SK-N-SH (cell line): ENCODE data around the gene ZNF101. TPM values are rescaled to one million over a fixed set of nuclear protein-coding genes. Genes with fewer than 3 reads are reported as not detected.

Source experiments
- CTCF ChIA-PET: fragments of 300-600, 350-600 bp; formaldehyde crosslinking; extraction: SDS; loops from one replicate; lab custom pipeline; 2021; lab: Yijun Ruan, JAX
- POLR2A ChIA-PET: fragments of 350-600 bp; sonication (Branson Sonifier 250); formaldehyde crosslinking; extraction: SDS; loops from one replicate; lab custom pipeline; 2020; ENCODE audit warnings: antibody characterized with exemption, inconsistent platforms; lab: Yijun Ruan, JAX
- DNase-seq: peaks from one replicate; pipeline ENCODE4 v3.0.0; 2012
- H2AFZ ChIP-seq: fragments of 200-600 bp; sonication (generic); 2 replicates; pipeline ENCODE4 v1.8.1; 2016; ENCODE audit warnings: antibody characterized with exemption, mild to moderate bottlenecking, low read depth
- H3F3A ChIP-seq: fragments of 200-600 bp; sonication (generic); replicated peaks from 2 replicates; pipeline ENCODE3; 2016; ENCODE audit warnings: antibody characterized with exemption, mild to moderate bottlenecking; ENCODE audit not compliant: insufficient read depth
- H3K27ac ChIP-seq, 2 experiments: fragments of 200-500 bp in 1 of 2; fragments of 200-600 bp in 1 of 2; sonication (Bioruptor generic) in 1 of 2; sonication (generic), shearing (Covaris generic) in 1 of 2; 2 replicates each; pipeline versions ENCODE4 v1.5.1 to v1.6.1; 2014 to 2016; ENCODE audit warnings: low read depth in 2 of 2, inconsistent platforms in 1 of 2, low read length in 1 of 2, mild to moderate bottlenecking in 1 of 2, mixed read lengths in 1 of 2
- H3K27me3 ChIP-seq: fragments of 200-600 bp; sonication (generic), shearing (Covaris generic); 2 replicates; pipeline ENCODE4 v1.6.1; 2016; ENCODE audit warnings: mixed run types; ENCODE audit not compliant: insufficient read depth
- H3K36me3 ChIP-seq, 2 experiments: fragments of 200-500 bp in 1 of 2; fragments of 200-600 bp in 1 of 2; sonication (Bioruptor generic) in 1 of 2; sonication (generic) in 1 of 2; replicated peaks in 1 of 2; 2 replicates each; pipeline versions ENCODE3 to v1.5.1; 2014 to 2016; ENCODE audit warnings: low read length in 1 of 2, mild to moderate bottlenecking in 1 of 2; ENCODE audit not compliant: insufficient read depth in 2 of 2, control insufficient read depth in 1 of 2
- H3K4me1 ChIP-seq, 2 experiments: fragments of 200-500 bp in 1 of 2; fragments of 200-600 bp in 1 of 2; sonication (Bioruptor generic) in 1 of 2; sonication (generic), shearing (Covaris generic) in 1 of 2; 2 replicates each; pipeline versions ENCODE4 v1.5.1 to v1.6.1; 2014 to 2016; ENCODE audit warnings: low read depth in 1 of 2, low read length in 1 of 2, mixed run types in 1 of 2; ENCODE audit not compliant: insufficient read depth in 2 of 2, control insufficient read depth in 1 of 2
- H3K4me2 ChIP-seq: fragments of 200-600 bp; sonication (generic), shearing (Covaris generic); 2 replicates; pipeline ENCODE4 v1.6.1; 2017; ENCODE audit warnings: mixed run types
- H3K4me3 ChIP-seq, 2 experiments: fragments of 200-500 bp in 1 of 2; fragments of 200-600 bp in 1 of 2; sonication (Bioruptor generic) in 1 of 2; sonication (generic), shearing (Covaris generic) in 1 of 2; 2 replicates each; pipeline versions ENCODE4 v1.5.1 to v1.8.1; 2014 to 2016; ENCODE audit warnings: low read depth in 2 of 2, inconsistent platforms in 1 of 2, low read length in 1 of 2, mild to moderate bottlenecking in 1 of 2, mixed read lengths in 1 of 2, moderate library complexity in 1 of 2
- H3K79me2 ChIP-seq: fragments of 200-600 bp; sonication (generic); 2 replicates; pipeline ENCODE4 v1.8.1; 2017; ENCODE audit warnings: mild to moderate bottlenecking; ENCODE audit not compliant: insufficient read depth
- H3K9ac ChIP-seq: fragments of 200-600 bp; sonication (generic); 2 replicates; pipeline ENCODE4 v1.6.1; 2017; ENCODE audit warnings: mixed run types
- H3K9me2 ChIP-seq: fragments of 200-600 bp; sonication (generic); 2 replicates; pipeline ENCODE4 v1.6.1; 2017; ENCODE audit warnings: mixed run types
- H3K9me3 ChIP-seq: fragments of 200-600 bp; sonication (generic); 2 replicates; pipeline ENCODE4 v1.6.1; 2017; ENCODE audit warnings: mixed run types, mild to moderate bottlenecking, moderate library complexity
- H4K20me1 ChIP-seq: fragments of 200-600 bp; sonication (generic); 2 replicates; pipeline ENCODE4 v1.6.1; 2017; ENCODE audit warnings: mild to moderate bottlenecking, mixed run types; ENCODE audit not compliant: insufficient read depth
- CHD2 ChIP-seq: fragments of 150-350 bp; IDR thresholded peaks from 2 replicates; pipeline ENCODE4 v1.6.1; 2018; ENCODE audit warnings: low read length; ENCODE audit not compliant: partially characterized antibody
- FOXJ3 ChIP-seq: sonication (generic); formaldehyde crosslinking; IDR thresholded peaks from 2 replicates; pipeline ENCODE4 v1.5.1; 2020; ENCODE audit warnings: mild to moderate bottlenecking, missing genetic modification reagents
- FOXM1 ChIP-seq: IDR thresholded peaks from 2 replicates; pipeline ENCODE4 v1.4.0; 2012; ENCODE audit warnings: low read depth, mild to moderate bottlenecking
- JUND ChIP-seq: IDR thresholded peaks from 2 replicates; pipeline ENCODE4 v1.4.0; 2012
- NRF1 ChIP-seq: IDR thresholded peaks from 2 replicates; pipeline ENCODE4 v1.6.1; 2012; ENCODE audit warnings: low read depth, mild to moderate bottlenecking, low read length
- POLR2AphosphoS5 ChIP-seq: IDR thresholded peaks from 2 replicates; pipeline ENCODE4 v1.6.1; 2012; ENCODE audit warnings: low read depth, low read length
- RCOR1 ChIP-seq: fragments of 150-350 bp; IDR thresholded peaks from 2 replicates; pipeline ENCODE4 v1.6.1; 2017; ENCODE audit warnings: antibody characterized with exemption, low read length
- RFX5 ChIP-seq: IDR thresholded peaks from 2 replicates; pipeline ENCODE4 v1.6.1; 2012; ENCODE audit warnings: mild to moderate bottlenecking, improper control_type of control experiment, low read length
- RXRA ChIP-seq: IDR thresholded peaks from 2 replicates; pipeline ENCODE4 v1.4.0; 2012; ENCODE audit warnings: low read depth, mild to moderate bottlenecking, borderline replicate concordance
- SMC3 ChIP-seq: IDR thresholded peaks from 2 replicates; pipeline ENCODE4 v1.6.1; 2012; ENCODE audit warnings: low read depth, low read length, improper control_type of control experiment
- YY1 ChIP-seq: IDR thresholded peaks from 2 replicates; pipeline ENCODE4 v1.4.0; 2012; ENCODE audit warnings: low read depth, mild to moderate bottlenecking
- WGBS: methylation state at CpG from one replicate; pipeline ENCODE4 v1.1.6; 2017; ENCODE audit warnings: low lambda C conversion rate; 5-methylcytosine and 5-hydroxymethylcytosine counted together
- polyA plus RNA-seq, 3 experiments: library from polyadenylated mRNA; depleted of rRNA; stranded (reverse); fragments of >200 nt; gene quantifications; 2 replicates each; pipeline ENCODE4 v1.2.3, GENCODE V29; 2012
- TF ChIP-seq, protein P1 (sequence below): IDR thresholded peaks from 2 replicates; pipeline ENCODE4; 2012
- TF ChIP-seq, protein P2 (sequence below): IDR thresholded peaks from 2 replicates; pipeline ENCODE4 v1.4.0; 2012; ENCODE audit warnings: low read depth, borderline replicate concordance
- TF ChIP-seq, protein P3 (sequence below): fragments of 150-350 bp; IDR thresholded peaks from 2 replicates; pipeline ENCODE4 v1.6.1; 2017; ENCODE audit warnings: antibody characterized with exemption, low read length, low read depth, borderline replicate concordance
- TF ChIP-seq, protein P4 (sequence below): IDR thresholded peaks from 2 replicates; pipeline ENCODE4 v1.4.0; 2012; ENCODE audit warnings: low read depth

The ZNF101 gene
- polyA plus RNA-seq, 1 of the 3 experiments (the other 2 are of a cell fraction) = 2.4 TPM

DNA sequence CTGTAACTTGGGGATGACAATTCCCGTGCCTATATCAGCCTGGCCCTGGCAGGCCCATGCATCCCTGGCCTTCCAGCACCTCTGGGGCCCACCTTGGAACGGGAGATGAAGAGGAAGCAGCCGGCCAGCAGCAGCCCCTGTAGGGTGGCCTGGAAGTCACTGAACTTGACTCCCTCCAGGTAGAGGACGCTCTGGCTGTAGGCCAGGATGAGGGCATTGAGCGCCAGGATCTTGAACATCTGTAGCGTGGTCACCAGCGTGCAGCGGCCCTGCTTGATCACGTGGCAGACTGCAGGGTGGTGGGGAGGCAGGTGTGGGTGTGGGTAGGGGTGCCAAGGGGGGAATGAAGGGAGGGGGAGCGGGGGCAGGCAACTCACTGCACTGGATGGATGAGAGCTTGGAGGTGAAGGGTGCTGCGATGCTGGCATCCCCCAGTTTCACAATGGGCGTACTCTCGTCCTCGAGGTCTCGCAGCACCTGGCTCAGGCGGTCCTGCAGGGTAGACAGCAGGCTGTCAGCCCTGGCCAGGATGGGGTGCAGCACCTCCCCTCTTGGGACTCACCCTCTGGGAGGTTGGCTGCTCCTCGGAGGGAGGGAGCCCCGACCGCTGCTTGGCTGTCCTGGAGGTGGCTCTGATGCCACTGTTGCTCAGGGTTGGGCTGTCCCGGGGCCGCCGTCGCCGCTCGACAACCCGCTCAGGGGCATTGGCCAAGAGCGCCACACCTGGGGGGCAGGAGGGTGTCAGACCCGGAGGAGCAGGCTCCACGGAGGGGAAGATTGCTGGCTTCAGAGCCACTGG lies 21.4 kb upstream of the ZNF101 start:
- no peak for DNase-seq
- H3K4me2 ChIP-seq = no peak overlapping the region
- H4K20me1 ChIP-seq = no peaks in the 10 kb centered on the region
- H3F3A ChIP-seq = peaks cover 3% of the 10 kb centered on the region
- H3K9ac ChIP-seq = no peak overlapping the region
- no peaks in the 10 kb centered on the region for H3K9me3 ChIP-seq
- H3K4me3 ChIP-seq = no peak overlapping the region
- ChIA-PET CTCF (interaction anchor here (0.9 to 1.4 kb wide), 2 partner anchors 95 to 115 kb away, joined by 3 read pairs; no protein-coding TSS in a partner anchor), POLR2A (no interaction called here)
- H3K4me1 ChIP-seq = peaks cover 0 to 10% of the 10 kb centered on the region in 2 experiments; a peak in 1 of 4 replicates
- H2AFZ ChIP-seq = no peak overlapping the region
- no peaks in the 10 kb centered on the region for H3K27me3 ChIP-seq
- no peak overlapping the region; a peak in 1 of 4 replicates for H3K27ac ChIP-seq
- peaks cover 7 to 63% of the 10 kb centered on the region in 2 experiments for H3K36me3 ChIP-seq
- no peaks in the 10 kb centered on the region for H3K79me2 ChIP-seq
- no peak for TF ChIP-seq JUND
- no peak for TF ChIP-seq NRF1
- no peak for TF ChIP-seq RXRA
- TF ChIP-seq YY1 = no peak
- no peak for TF ChIP-seq FOXJ3
- TF ChIP-seq, protein P1, sequence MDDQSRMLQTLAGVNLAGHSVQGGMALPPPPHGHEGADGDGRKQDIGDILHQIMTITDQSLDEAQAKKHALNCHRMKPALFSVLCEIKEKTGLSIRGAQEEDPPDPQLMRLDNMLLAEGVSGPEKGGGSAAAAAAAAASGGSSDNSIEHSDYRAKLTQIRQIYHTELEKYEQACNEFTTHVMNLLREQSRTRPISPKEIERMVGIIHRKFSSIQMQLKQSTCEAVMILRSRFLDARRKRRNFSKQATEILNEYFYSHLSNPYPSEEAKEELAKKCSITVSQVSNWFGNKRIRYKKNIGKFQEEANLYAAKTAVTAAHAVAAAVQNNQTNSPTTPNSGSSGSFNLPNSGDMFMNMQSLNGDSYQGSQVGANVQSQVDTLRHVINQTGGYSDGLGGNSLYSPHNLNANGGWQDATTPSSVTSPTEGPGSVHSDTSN = no peak
- no peak for TF ChIP-seq CHD2
- TF ChIP-seq SMC3 = no peak
- no peak for TF ChIP-seq FOXM1
- TF ChIP-seq POLR2AphosphoS5 = no peak
- no peak for TF ChIP-seq RCOR1
- TF ChIP-seq, protein P2, sequence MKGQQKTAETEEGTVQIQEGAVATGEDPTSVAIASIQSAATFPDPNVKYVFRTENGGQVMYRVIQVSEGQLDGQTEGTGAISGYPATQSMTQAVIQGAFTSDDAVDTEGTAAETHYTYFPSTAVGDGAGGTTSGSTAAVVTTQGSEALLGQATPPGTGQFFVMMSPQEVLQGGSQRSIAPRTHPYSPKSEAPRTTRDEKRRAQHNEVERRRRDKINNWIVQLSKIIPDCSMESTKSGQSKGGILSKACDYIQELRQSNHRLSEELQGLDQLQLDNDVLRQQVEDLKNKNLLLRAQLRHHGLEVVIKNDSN = no peak
- TF ChIP-seq, protein P3, sequence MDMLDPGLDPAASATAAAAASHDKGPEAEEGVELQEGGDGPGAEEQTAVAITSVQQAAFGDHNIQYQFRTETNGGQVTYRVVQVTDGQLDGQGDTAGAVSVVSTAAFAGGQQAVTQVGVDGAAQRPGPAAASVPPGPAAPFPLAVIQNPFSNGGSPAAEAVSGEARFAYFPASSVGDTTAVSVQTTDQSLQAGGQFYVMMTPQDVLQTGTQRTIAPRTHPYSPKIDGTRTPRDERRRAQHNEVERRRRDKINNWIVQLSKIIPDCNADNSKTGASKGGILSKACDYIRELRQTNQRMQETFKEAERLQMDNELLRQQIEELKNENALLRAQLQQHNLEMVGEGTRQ = no peak
- TF ChIP-seq, protein P4, sequence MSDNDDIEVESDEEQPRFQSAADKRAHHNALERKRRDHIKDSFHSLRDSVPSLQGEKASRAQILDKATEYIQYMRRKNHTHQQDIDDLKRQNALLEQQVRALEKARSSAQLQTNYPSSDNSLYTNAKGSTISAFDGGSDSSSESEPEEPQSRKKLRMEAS = no peak
- no peak for TF ChIP-seq RFX5
- no peaks in the 10 kb centered on the region for H3K9me2 ChIP-seq
- WGBS = 91% methylated on average over 9 of the region's 29 CpGs
